ENCODE measurements around the gene NPVF.

- TF ChIP-seq, protein P1, sequence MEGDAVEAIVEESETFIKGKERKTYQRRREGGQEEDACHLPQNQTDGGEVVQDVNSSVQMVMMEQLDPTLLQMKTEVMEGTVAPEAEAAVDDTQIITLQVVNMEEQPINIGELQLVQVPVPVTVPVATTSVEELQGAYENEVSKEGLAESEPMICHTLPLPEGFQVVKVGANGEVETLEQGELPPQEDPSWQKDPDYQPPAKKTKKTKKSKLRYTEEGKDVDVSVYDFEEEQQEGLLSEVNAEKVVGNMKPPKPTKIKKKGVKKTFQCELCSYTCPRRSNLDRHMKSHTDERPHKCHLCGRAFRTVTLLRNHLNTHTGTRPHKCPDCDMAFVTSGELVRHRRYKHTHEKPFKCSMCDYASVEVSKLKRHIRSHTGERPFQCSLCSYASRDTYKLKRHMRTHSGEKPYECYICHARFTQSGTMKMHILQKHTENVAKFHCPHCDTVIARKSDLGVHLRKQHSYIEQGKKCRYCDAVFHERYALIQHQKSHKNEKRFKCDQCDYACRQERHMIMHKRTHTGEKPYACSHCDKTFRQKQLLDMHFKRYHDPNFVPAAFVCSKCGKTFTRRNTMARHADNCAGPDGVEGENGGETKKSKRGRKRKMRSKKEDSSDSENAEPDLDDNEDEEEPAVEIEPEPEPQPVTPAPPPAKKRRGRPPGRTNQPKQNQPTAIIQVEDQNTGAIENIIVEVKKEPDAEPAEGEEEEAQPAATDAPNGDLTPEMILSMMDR (IDR thresholded peaks at IDR 0.05 in 4 of 5, conservative IDR thresholded peaks at IDR 0.05 in 1 of 5): no peak
- TF ChIP-seq POLR2A (IDR thresholded peaks at IDR 0.05): no peak
Observed at GRCh38 chr7:25187932-25188331, 40.4 kb downstream of the NPVF start.

Data from gastrocnemius medialis (tissue), 4 donors.